Liver (tissue), 9 donors: ENCODE results near the gene TPBGL. TPM values are rescaled to one million over a fixed set of nuclear protein-coding genes. Genes with fewer than 3 reads are reported as not detected.

Experiments used
- DNase-seq: peaks from one replicate; pipeline ENCODE4 v3.0.0-alpha.2; 2017; ENCODE audit warnings: low spot score
- H3K27ac ChIP-seq, 2 donors: one replicate each; pipeline ENCODE4 v1.7.0; 2013; ENCODE audit warnings: inconsistent platforms in 2 of 2, low read length in 2 of 2, control low read depth in 1 of 2, low read depth in 1 of 2, mild to moderate bottlenecking in 1 of 2
- H3K27me3 ChIP-seq, 4 donors: one replicate each; pipeline versions ENCODE4 v1.6.1 to v1.7.0; 2013; ENCODE audit warnings: low read length in 3 of 4, inconsistent platforms in 1 of 4, mild to moderate bottlenecking in 1 of 4, moderate library complexity in 1 of 4; ENCODE audit not compliant: control insufficient read depth in 4 of 4, insufficient read depth in 4 of 4
- H3K36me3 ChIP-seq, 4 donors: one replicate each; pipeline versions ENCODE4 v1.6.1 to v1.7.0; 2013; ENCODE audit warnings: low read length in 3 of 4, mild to moderate bottlenecking in 3 of 4, low read depth in 1 of 4, moderate library complexity in 1 of 4; ENCODE audit not compliant: control insufficient read depth in 4 of 4, insufficient read depth in 3 of 4
- H3K4me1 ChIP-seq, 4 donors: one replicate each; pipeline versions ENCODE4 v1.6.1 to v1.7.0; 2013; ENCODE audit warnings: low read length in 3 of 4, mild to moderate bottlenecking in 3 of 4, moderate library complexity in 1 of 4; ENCODE audit not compliant: control insufficient read depth in 4 of 4, insufficient read depth in 4 of 4
- H3K4me3 ChIP-seq, 3 donors: one replicate each; pipeline versions ENCODE4 v1.6.1 to v1.7.0; 2013; ENCODE audit warnings: low read length in 3 of 3, control low read depth in 1 of 3, low read depth in 1 of 3, mild to moderate bottlenecking in 1 of 3
- H3K9ac ChIP-seq, 2 donors: one replicate each; pipeline ENCODE4 v1.7.0; 2013; ENCODE audit warnings: low read length in 2 of 2, mild to moderate bottlenecking in 2 of 2, moderate library complexity in 2 of 2, control low read depth in 1 of 2, low read depth in 1 of 2
- H3K9me3 ChIP-seq, 4 donors: one replicate each; pipeline versions ENCODE4 v1.6.1 to v1.7.0; 2013; ENCODE audit warnings: low read length in 3 of 4; ENCODE audit not compliant: control insufficient read depth in 4 of 4
- ATF3 ChIP-seq: IDR thresholded peaks from 2 replicates; pipeline ENCODE4 v1.6.1; 2016; ENCODE audit warnings: antibody characterized with exemption
- CTCF ChIP-seq: fragments of 150-350 bp; IDR thresholded peaks from 2 replicates; pipeline ENCODE4 v1.5.1; 2017; ENCODE audit warnings: improper control_type of control experiment, low read depth, low read length; ENCODE audit not compliant: missing input control
- EGR1 ChIP-seq, 2 donors: IDR thresholded peaks; 2 replicates each; pipeline ENCODE4 v1.6.1; 2016 to 2018; ENCODE audit warnings: antibody characterized with exemption in 2 of 2, low read depth in 2 of 2
- FOXA1 ChIP-seq: IDR thresholded peaks from 2 replicates; pipeline ENCODE4 v1.6.1; 2016; ENCODE audit warnings: antibody characterized with exemption
- FOXA2 ChIP-seq: IDR thresholded peaks from 2 replicates; pipeline ENCODE4 v1.6.1; 2016; ENCODE audit warnings: antibody characterized with exemption
- GABPA ChIP-seq, 2 donors: IDR thresholded peaks in 1 of 2; conservative IDR thresholded peaks in 1 of 2; 2 replicates each; pipeline ENCODE4 v1.6.1; 2016; ENCODE audit warnings: antibody characterized with exemption in 2 of 2, mild to moderate bottlenecking in 1 of 2, moderate library complexity in 1 of 2
- HNF4A ChIP-seq, 2 donors: conservative IDR thresholded peaks; 2 replicates each; pipeline ENCODE4 v1.6.1; 2016; ENCODE audit warnings: antibody characterized with exemption in 2 of 2, mild to moderate bottlenecking in 2 of 2
- HNF4G ChIP-seq: IDR thresholded peaks from 2 replicates; pipeline ENCODE4 v1.6.1; 2016; ENCODE audit warnings: antibody characterized with exemption
- JUND ChIP-seq, 2 donors: IDR thresholded peaks; 2 replicates each; pipeline ENCODE4 v1.6.1; 2016; ENCODE audit warnings: antibody characterized with exemption in 2 of 2
- MAX ChIP-seq: IDR thresholded peaks from 2 replicates; pipeline ENCODE4 v1.6.1; 2016; ENCODE audit warnings: antibody characterized with exemption
- NR2F2 ChIP-seq: IDR thresholded peaks from 2 replicates; pipeline ENCODE4 v1.6.1; 2016; ENCODE audit warnings: antibody characterized with exemption
- RAD21 ChIP-seq, 2 donors: IDR thresholded peaks; 2 replicates each; pipeline ENCODE4 v1.6.1; 2016; ENCODE audit warnings: antibody characterized with exemption in 2 of 2, mild to moderate bottlenecking in 2 of 2
- REST ChIP-seq: IDR thresholded peaks from 2 replicates; pipeline ENCODE4 v1.6.1; 2016; ENCODE audit warnings: antibody characterized with exemption, mild to moderate bottlenecking
- RXRA ChIP-seq, 2 donors: IDR thresholded peaks; 2 replicates each; pipeline ENCODE4 v1.6.1; 2017 to 2018; ENCODE audit warnings: antibody characterized with exemption in 2 of 2, mild to moderate bottlenecking in 1 of 2
- TAF1 ChIP-seq: conservative IDR thresholded peaks from 2 replicates; pipeline ENCODE4 v1.6.1; 2016; ENCODE audit warnings: antibody characterized with exemption, mild to moderate bottlenecking
- YY1 ChIP-seq: IDR thresholded peaks from 2 replicates; pipeline ENCODE4 v1.6.1; 2016; ENCODE audit warnings: antibody characterized with exemption, mild to moderate bottlenecking
- ZBTB33 ChIP-seq: IDR thresholded peaks from 2 replicates; pipeline ENCODE4 v1.6.1; 2016; ENCODE audit warnings: antibody characterized with exemption
- whole genome bisulfite sequencing: extraction: QIAGEN DNeasy Blood & Tissue Kit; methylation state at CpG from one replicate; pipeline ENCODE4 v1.1.7; 2013; 5-methylcytosine and 5-hydroxymethylcytosine counted together
- polyA plus RNA-seq, 2 donors: library from polyadenylated mRNA; stranded (reverse) in 1 of 2; unstranded in 1 of 2; fragments of 200-250 nt in 1 of 2; fragments of >200 nt in 1 of 2; fragmentation: Nextera tagmentation in 1 of 2; extraction: Ambion mirVana in 1 of 2; gene quantifications; one replicate each; pipeline versions ENCODE4 v1.2.1 to v1.2.3, GENCODE V29; 2013 to 2015
- total RNA-seq, 2 donors: library from RNA; depleted of rRNA; stranded (reverse); fragments of >200 nt; gene quantifications; one replicate each; pipeline ENCODE4 v1.2.3, GENCODE V29; 2014
- donor health status: healthy.
- donor health status: healthy.
- donor health status: healthy.
- donor health status: healthy.
- donor health status: healthy.

TPBGL gene
- total and polyA plus RNA-seq, 4 donors = 0.05 TPM; not detected in 3

GRCh38 chr11:75264971-75265370 is 24.4 kb downstream of the TPBGL start:
- no peak overlapping the region for H3K4me3 ChIP-seq
- WGBS = 86% methylated on average over 6 of the region's 6 CpGs
- no peak for DNase-seq
- no peak overlapping the region for H3K27ac ChIP-seq
- H3K36me3 ChIP-seq = peaks cover 0 to 2% (median under 1%) of the 10 kb centered on the region in 4 donors
- TF ChIP-seq REST (no peak), HNF4A (conservative IDR thresholded peaks at IDR 0.05) (no peak), JUND (IDR thresholded peaks at IDR 0.05) (no peak), CTCF (no peak), TAF1 (no peak), HNF4G (no peak), ZBTB33 (no peak), EGR1 (IDR thresholded peaks at IDR 0.05; ENCODE audit: low read depth in 2 of 2) (no peak)
- no peaks in the 10 kb centered on the region for H3K27me3 ChIP-seq
- peaks cover 0 to 3% (median under 1%) of the 10 kb centered on the region in 4 donors for H3K4me1 ChIP-seq
- no peak overlapping the region for H3K9ac ChIP-seq
- no peaks in the 10 kb centered on the region for H3K9me3 ChIP-seq

GRCh38 chr11:75265851-75266531 is 25.4 kb downstream of the TPBGL start:
- DNase-seq = no peak
- H3K4me3 ChIP-seq = no peak overlapping the region
- peaks cover 0 to 4% (median 1%) of the 10 kb centered on the region in 4 donors for H3K36me3 ChIP-seq
- no peak overlapping the region for H3K27ac ChIP-seq
- H3K4me1 ChIP-seq = peaks cover 0 to 3% (median under 1%) of the 10 kb centered on the region in 4 donors
- no peaks in the 10 kb centered on the region for H3K27me3 ChIP-seq
- WGBS = 81% methylated on average over 17 of the region's 17 CpGs
- H3K9me3 ChIP-seq = no peaks in the 10 kb centered on the region
- H3K9ac ChIP-seq = no peak overlapping the region
- TF ChIP-seq YY1 (no peak), HNF4G (no peak), FOXA1 (no peak), EGR1 (IDR thresholded peaks at IDR 0.05; ENCODE audit: low read depth in 2 of 2) (no peak), REST (no peak), NR2F2 (no peak), HNF4A (conservative IDR thresholded peaks at IDR 0.05) (no peak), ZBTB33 (no peak), RAD21 (IDR thresholded peaks at IDR 0.05) (no peak), TAF1 (no peak), MAX (no peak), GABPA (IDR thresholded peaks at IDR 0.05 in 1 of 2, conservative IDR thresholded peaks at IDR 0.05 in 1 of 2) (no peak), RXRA (IDR thresholded peaks at IDR 0.05) (no peak), JUND (IDR thresholded peaks at IDR 0.05) (no peak), ATF3 (no peak), FOXA2 (no peak)
